CD4-positive, alpha-beta T cell (primary cell): ENCODE data around the gene LOXL1. TPM values are rescaled to one million over a fixed set of nuclear protein-coding genes. Genes with fewer than 3 reads are reported as not detected.

Source experiments
- ATAC-seq: fragments of 200-7000 bp; cut with Tn5 transposase; one replicate; pipeline ENCODE4 v1.10.0; 2022; ENCODE audit warnings: mild to moderate bottlenecking; ENCODE audit not compliant: poor library complexity
- CTCF ChIA-PET: fragments of 350-600 bp; sonication (Branson Sonifier 250); formaldehyde crosslinking; loops from one replicate; lab custom pipeline; 2021; ENCODE audit warnings: antibody characterized with exemption, inconsistent platforms; lab: Charles Lee
- POLR2A ChIA-PET: fragments of 350-600 bp; sonication (Branson Sonifier 250); formaldehyde crosslinking; loops from one replicate; lab custom pipeline; 2021; ENCODE audit warnings: antibody characterized with exemption, inconsistent platforms; lab: Charles Lee
- DNase-seq, 14 experiments: peaks; one replicate each; pipeline ENCODE4 v3.0.0-alpha.2; 2013 to 2020; ENCODE audit warnings: mixed read lengths in 2 of 14
- H3K27ac ChIP-seq, 2 donors: one replicate each; pipeline versions ENCODE4 v1.5.1 to v1.7.0; 2013; ENCODE audit warnings: low read length in 2 of 2, low read depth in 1 of 2, mild to moderate bottlenecking in 1 of 2
- H3K27me3 ChIP-seq, 2 experiments: 1 replicate in 1 of 2; 2 replicates in 1 of 2; pipeline versions ENCODE4 v1.6.1 to v1.7.0; 2013; ENCODE audit warnings: low read length in 2 of 2, control low read depth in 1 of 2, mild to moderate bottlenecking in 1 of 2, moderate library complexity in 1 of 2; ENCODE audit not compliant: insufficient read depth in 2 of 2, control insufficient read depth in 1 of 2
- H3K36me3 ChIP-seq: one replicate; pipeline ENCODE4 v1.6.1; 2013; ENCODE audit warnings: low read length, control low read depth; ENCODE audit not compliant: insufficient read depth
- H3K4me1 ChIP-seq: one replicate; pipeline ENCODE4 v1.6.1; 2013; ENCODE audit warnings: low read length, control low read depth; ENCODE audit not compliant: insufficient read depth
- H3K4me3 ChIP-seq: one replicate; pipeline ENCODE4 v1.5.1; 2013; ENCODE audit warnings: mild to moderate bottlenecking, low read length, moderate library complexity
- H3K9me3 ChIP-seq, 2 experiments: 1 replicate in 1 of 2; 2 replicates in 1 of 2; pipeline versions ENCODE4 v1.6.1 to v1.7.0; 2013; ENCODE audit warnings: low read length in 2 of 2, mild to moderate bottlenecking in 2 of 2, control low read depth in 1 of 2, moderate library complexity in 1 of 2; ENCODE audit not compliant: control insufficient read depth in 1 of 2, insufficient read depth in 1 of 2
- H3K27ac Mint-ChIP-seq: one replicate; pipeline ENCODE4 v1.8.0; 2020; ENCODE audit warnings: mixed read lengths
- H3K27me3 Mint-ChIP-seq: one replicate; pipeline ENCODE4 v1.8.0; 2021; ENCODE audit warnings: mixed read lengths
- H3K36me3 Mint-ChIP-seq: one replicate; pipeline ENCODE4 v1.8.0; 2021; ENCODE audit warnings: low read depth, mixed read lengths
- H3K4me1 Mint-ChIP-seq: one replicate; pipeline ENCODE4 v1.8.0; 2021; ENCODE audit warnings: low read depth, mixed read lengths
- H3K4me3 Mint-ChIP-seq: one replicate; pipeline ENCODE4 v1.8.0; 2020; ENCODE audit warnings: mild to moderate bottlenecking, mixed read lengths
- H3K9me3 Mint-ChIP-seq: one replicate; pipeline ENCODE4 v1.8.0; 2020; ENCODE audit warnings: mixed read lengths
- intact Hi-C, 2 experiments: fragments of 100-400 bp; cut with DNase I in 1 of 2; cut with micrococcal nuclease in 1 of 2; formaldehyde crosslinking; loops; one replicate each; pipeline versions ENCODE4 v1.15.1 to v1.9.0; 2023 to 2025; cut with DNase I, micrococcal nuclease
- total RNA-seq, 174 experiments: library from RNA in 2 of 174; stranded (reverse) in 2 of 174; gene quantifications; one replicate each; pipeline ENCODE4 v1.2.3 and lab custom pipeline; 2021 to 2026
- TF ChIP-seq, protein P1 (sequence below): fragments of 200-600 bp; IDR thresholded peaks from one replicate; pipeline ENCODE4 v1.8.0; 2022; ENCODE audit warnings: antibody characterized with exemption, mild to moderate bottlenecking

The LOXL1 gene
- total RNA-seq, 2 experiments from 2014 or later = 3.0 to 3.5 TPM

DNA sequence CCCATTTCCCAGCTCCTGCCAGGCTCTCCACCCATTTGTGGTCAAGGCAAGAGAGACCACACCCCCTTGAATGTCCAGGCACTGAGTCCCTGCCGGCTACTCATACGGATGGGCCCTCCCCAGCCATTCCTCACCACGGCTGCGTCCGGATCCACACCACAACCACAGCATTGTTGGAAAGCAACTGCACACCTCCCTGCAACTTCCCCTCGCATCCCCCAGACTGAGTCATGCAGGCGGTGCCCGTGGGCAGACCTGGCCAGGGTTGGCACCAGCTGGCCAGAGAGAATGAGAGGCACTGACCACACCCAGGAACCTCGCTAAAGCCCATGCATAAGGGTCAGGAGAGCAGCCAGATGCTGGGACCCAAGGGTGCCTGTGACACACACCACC, 30.5 kb downstream of the LOXL1 start:
- POLR2A ChIA-PET = interaction anchor here (1.9 kb wide), 1 partner anchor 10 kb away, joined by 7 read pairs; no protein-coding TSS in a partner anchor
- no peak overlapping the region for H3K27ac Mint-ChIP-seq

DNA sequence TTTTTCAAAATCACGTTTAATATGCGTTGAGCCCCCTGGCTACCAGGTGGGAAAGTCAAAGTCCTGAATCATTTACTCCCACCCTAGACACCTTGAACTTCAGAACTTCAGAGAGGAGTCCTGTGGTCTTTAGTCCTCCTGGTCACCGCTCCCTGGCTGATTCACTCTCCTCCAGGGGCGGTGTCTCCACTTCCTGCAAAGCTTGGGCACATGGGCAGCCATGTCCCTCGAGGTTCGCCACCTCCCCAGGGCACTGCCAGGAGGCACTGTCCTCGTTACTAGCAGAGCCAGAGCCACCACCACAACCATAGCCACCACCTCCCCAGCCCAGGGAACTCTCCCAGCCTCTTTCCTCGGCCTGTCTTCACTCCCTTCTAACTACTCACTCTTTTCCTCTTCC, 31.0 kb downstream of the LOXL1 start:
- Mint-ChIP-seq H3K4me1 (peaks cover 33% of the 10 kb centered on the region), H3K27me3 (no peaks in the 10 kb centered on the region), H3K27ac (peak overlapping the region; percentile 36), H3K36me3 (no peaks in the 10 kb centered on the region), H3K9me3 (no peaks in the 10 kb centered on the region), H3K4me3 (no peak overlapping the region)
- ATAC-seq = no peak
- intact Hi-C loops = loop anchor here in 1 of 2 experiments (10.0 kb wide), 1 partner anchor 178 kb away; the partner anchor contains the start of gene ISLR2
- H3K4me3 ChIP-seq = no peak overlapping the region
- POLR2A ChIA-PET = interaction anchor here (1.9 kb wide), 1 partner anchor 9 kb away, joined by 7 read pairs; no protein-coding TSS in a partner anchor
- TF ChIP-seq, protein P1, sequence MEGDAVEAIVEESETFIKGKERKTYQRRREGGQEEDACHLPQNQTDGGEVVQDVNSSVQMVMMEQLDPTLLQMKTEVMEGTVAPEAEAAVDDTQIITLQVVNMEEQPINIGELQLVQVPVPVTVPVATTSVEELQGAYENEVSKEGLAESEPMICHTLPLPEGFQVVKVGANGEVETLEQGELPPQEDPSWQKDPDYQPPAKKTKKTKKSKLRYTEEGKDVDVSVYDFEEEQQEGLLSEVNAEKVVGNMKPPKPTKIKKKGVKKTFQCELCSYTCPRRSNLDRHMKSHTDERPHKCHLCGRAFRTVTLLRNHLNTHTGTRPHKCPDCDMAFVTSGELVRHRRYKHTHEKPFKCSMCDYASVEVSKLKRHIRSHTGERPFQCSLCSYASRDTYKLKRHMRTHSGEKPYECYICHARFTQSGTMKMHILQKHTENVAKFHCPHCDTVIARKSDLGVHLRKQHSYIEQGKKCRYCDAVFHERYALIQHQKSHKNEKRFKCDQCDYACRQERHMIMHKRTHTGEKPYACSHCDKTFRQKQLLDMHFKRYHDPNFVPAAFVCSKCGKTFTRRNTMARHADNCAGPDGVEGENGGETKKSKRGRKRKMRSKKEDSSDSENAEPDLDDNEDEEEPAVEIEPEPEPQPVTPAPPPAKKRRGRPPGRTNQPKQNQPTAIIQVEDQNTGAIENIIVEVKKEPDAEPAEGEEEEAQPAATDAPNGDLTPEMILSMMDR = no peak
- no peaks in the 10 kb centered on the region for H3K36me3 ChIP-seq
- DNase-seq = no peak
- peaks cover 27% of the 10 kb centered on the region for H3K4me1 ChIP-seq
- H3K27ac ChIP-seq = no peak overlapping the region
- no peaks in the 10 kb centered on the region for H3K9me3 ChIP-seq
- no peaks in the 10 kb centered on the region for H3K27me3 ChIP-seq
- CTCF ChIA-PET = interaction anchor here (1.6 to 1.7 kb wide), 2 partner anchors 16 to 30 kb away, joined by 4 to 6 read pairs; no protein-coding TSS in a partner anchor

More for the DNA sequence above, 30.5 kb downstream of the LOXL1 start:
- Histone ChIP-seq H3K36me3 (no peaks in the 10 kb centered on the region), H3K27me3 (no peaks in the 10 kb centered on the region), H3K4me1 (peaks cover 28% of the 10 kb centered on the region), H3K27ac (no peak overlapping the region), H3K9me3 (no peaks in the 10 kb centered on the region), H3K4me3 (no peak overlapping the region)
- DNase-seq (peak in 1 of 14 experiments; percentile 11), ATAC-seq (no peak)
- Mint-ChIP-seq H3K4me3 (no peak overlapping the region), H3K27me3 (no peaks in the 10 kb centered on the region), H3K4me1 (peaks cover 33% of the 10 kb centered on the region), H3K9me3 (no peaks in the 10 kb centered on the region), H3K36me3 (no peaks in the 10 kb centered on the region)
- intact Hi-C loops = loop anchor here in 1 of 2 experiments (10.0 kb wide), 1 partner anchor 178 kb away; the partner anchor contains the start of gene ISLR2
- TF ChIP-seq, protein P1 = no peak
- CTCF ChIA-PET = interaction anchor here (1.2 to 1.7 kb wide), 3 partner anchors 9 to 29 kb away, joined by 3 to 6 read pairs (median 4); no protein-coding TSS in a partner anchor

DNA sequence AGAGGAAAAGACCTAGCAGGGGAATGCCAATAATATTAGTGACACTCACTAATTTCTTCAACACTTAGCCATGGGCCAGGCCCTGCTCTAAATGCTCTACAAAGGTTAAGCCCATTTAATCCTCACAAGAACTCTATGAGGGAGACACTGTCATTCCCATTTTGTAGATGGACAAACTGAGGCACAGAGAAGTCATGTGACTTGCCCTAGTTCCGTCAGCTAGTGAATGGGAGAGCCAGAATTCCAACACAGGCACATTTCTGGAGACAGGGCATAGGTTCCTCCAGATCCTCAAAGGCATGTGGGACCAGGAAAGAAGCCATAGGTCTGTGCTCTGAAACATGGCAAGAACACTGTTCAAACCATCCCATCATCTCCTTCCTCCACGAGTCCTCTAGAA, 31.5 kb downstream of the LOXL1 start:
- Histone ChIP-seq H3K36me3 (no peaks in the 10 kb centered on the region), H3K27me3 (no peaks in the 10 kb centered on the region), H3K4me1 (peaks cover 27% of the 10 kb centered on the region), H3K4me3 (no peak overlapping the region), H3K9me3 (no peaks in the 10 kb centered on the region), H3K27ac (no peak overlapping the region)
- Mint-ChIP-seq H3K27ac (peak overlapping the region; percentile 83), H3K9me3 (no peaks in the 10 kb centered on the region), H3K27me3 (no peaks in the 10 kb centered on the region), H3K4me1 (peaks cover 33% of the 10 kb centered on the region), H3K36me3 (no peaks in the 10 kb centered on the region), H3K4me3 (peak overlapping the region; percentile 48)
- no peak for DNase-seq
- ChIA-PET CTCF (interaction anchor here (1.6 to 1.7 kb wide), 2 partner anchors 15 to 30 kb away, joined by 4 to 6 read pairs; no protein-coding TSS in a partner anchor), POLR2A (no interaction called here)
- TF ChIP-seq, protein P1 = no peak
- ATAC-seq = no peak
- intact Hi-C loops = loop anchor here in 1 of 2 experiments (10.0 kb wide), 1 partner anchor 177 kb away; the partner anchor contains the start of gene ISLR2
